Measurements from ENCODE around the gene TNFSF8. TPM values are rescaled to one million over a fixed set of nuclear protein-coding genes. Genes with fewer than 3 reads are reported as not detected.
A peak's percentile ranks its signal among the peaks of the same experiment; 100 is the strongest.

Gene TNFSF8
- total and polyA plus RNA-seq, 9 of the 15 experiments (the other 6 are each of a cell fraction or from before 2014, with no cell fraction given), result 0.09 TPM; not detected in 8

DNA sequence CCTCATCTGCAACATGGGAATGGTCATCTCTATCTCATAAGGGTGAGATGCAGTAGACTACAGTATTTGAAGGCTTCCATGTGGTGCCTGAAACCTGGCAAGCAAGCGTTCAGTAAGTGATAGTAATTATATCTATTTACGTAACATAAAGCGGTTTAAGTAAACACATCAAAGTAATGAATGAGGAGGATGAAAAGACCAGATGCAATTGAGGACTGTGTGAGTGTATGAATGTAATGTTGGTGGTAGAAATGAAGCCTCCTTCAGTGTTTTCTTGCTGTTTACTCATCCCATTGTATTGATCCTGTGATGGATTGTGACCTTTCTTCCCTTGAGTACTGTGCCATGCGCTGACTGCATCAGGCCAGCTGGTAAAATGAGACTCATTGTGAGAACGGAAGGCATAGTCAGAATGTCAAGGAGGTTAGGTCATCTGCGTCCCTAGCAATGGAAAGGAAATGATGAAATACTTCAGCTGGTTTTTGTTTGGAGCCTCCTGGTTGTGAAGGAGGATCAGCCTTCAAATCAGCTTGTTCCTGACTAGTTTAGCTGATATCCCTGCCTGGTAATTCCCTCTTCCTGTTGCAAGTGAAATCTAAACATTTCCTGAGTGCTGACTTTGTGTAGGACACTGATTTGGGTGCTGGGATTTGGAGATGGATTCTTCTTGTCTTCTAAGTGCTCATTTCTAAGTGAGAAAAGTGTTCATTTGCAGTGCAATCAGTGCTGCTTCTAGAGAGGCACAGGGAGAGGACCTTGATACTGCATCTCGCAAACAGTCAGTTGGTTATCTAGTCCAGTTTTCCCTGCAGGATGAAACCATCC is 35.6 kb downstream of the TNFSF8 start:
- intact Hi-C loops (cut with micrococcal nuclease), result no loop called here
- in situ Hi-C loops (cut with MboI), result no loop called here
- no peak for FAIRE-seq
- H3K27ac ChIP-seq (ENCODE audit: extremely low read depth, low read depth, low read length), result no peak overlapping the region
- ChIA-PET CTCF (ENCODE audit: low intra/inter-chr PET ratio) (no interaction called here), POLR2A (no interaction called here)
- no peak for TF ChIP-seq SAFB2 (IDR thresholded peaks at IDR 0.05; ENCODE audit: borderline replicate concordance, low read depth, low read length, severe bottlenecking)
- no peak for TF ChIP-seq HSF4 (CRISPR knock-in tag; IDR thresholded peaks at IDR 0.05; ENCODE audit: borderline replicate concordance)
- 0 out of 2 replicates have a peak, but pooled peaks have one; percentile 34 for TF ChIP-seq ZNF175 (CRISPR knock-in tag; IDR thresholded peaks at IDR 0.05; ENCODE audit: low read depth)
- TF ChIP-seq GABPA (tag; conservative IDR thresholded peaks at IDR 0.05; ENCODE audit: low read depth), result peak; percentile 66
- TF ChIP-seq ATF3 (IDR thresholded peaks at IDR 0.05), result peak; percentile 62
- no peak for TF ChIP-seq ATF3 (CRISPR knock-in tag; conservative IDR thresholded peaks at IDR 0.05)
- TF ChIP-seq NCOA2 (IDR thresholded peaks at IDR 0.05; ENCODE audit: partially characterized antibody in 2 of 2), result no peak
- no peak for TF ChIP-seq YBX1 (IDR thresholded peaks at IDR 0.05)
- no peak for TF ChIP-seq MAZ (CRISPR knock-in tag; conservative IDR thresholded peaks at IDR 0.05 in 1 of 2, IDR thresholded peaks at IDR 0.05 in 1 of 2)
- no peak for TF ChIP-seq CEBPG (CRISPR knock-in tag; IDR thresholded peaks at IDR 0.05)
- TF ChIP-seq CEBPG (tag; conservative IDR thresholded peaks at IDR 0.05 in 1 of 2, IDR thresholded peaks at IDR 0.05 in 1 of 2), result peak; percentile 13 to 69; a peak in 2 of 4 replicates
- TF ChIP-seq ETV1 (tag; conservative IDR thresholded peaks at IDR 0.05; ENCODE audit: low read depth), result 0 out of 2 replicates have a peak, but pooled peaks have one; percentile 24
- no peak for TF ChIP-seq CEBPZ (IDR thresholded peaks at IDR 0.05; ENCODE audit: borderline replicate concordance, low read depth, low read length)
- H2AFZ ChIP-seq (ENCODE audit: low read depth, low read length), result no peak overlapping the region
- no peaks in the 10 kb centered on the region for H3K79me2 ChIP-seq (ENCODE audit: control insufficient read depth, insufficient read depth, low read length)
- no peaks in the 10 kb centered on the region for H3K9me1 ChIP-seq (ENCODE audit: control insufficient read depth, insufficient read depth, low read length)
- H3K27me3 ChIP-seq (ENCODE audit: control insufficient read depth in 2 of 2, insufficient read depth in 2 of 2, low read length in 2 of 2), result no peaks in the 10 kb centered on the region
- WGBS (ENCODE audit: insufficient coverage, low coverage, missing lambda C conversion rate), result 2% methylated on average over 7 of the region's 7 CpGs
- no TSS peak for BruUV-seq (replicated peaks)
- no peaks in the 10 kb centered on the region for H3K36me3 ChIP-seq (ENCODE audit: control insufficient read depth, insufficient read depth, low read length)
- no peak overlapping the region for H3K4me2 ChIP-seq (ENCODE audit: insufficient read depth, low read length)
- no peak for DNase-seq (ENCODE audit: extremely low read depth in 1 of 4, low spot score in 3 of 4)
- H3K9ac ChIP-seq (ENCODE audit: insufficient read depth in 1 of 2, low read depth in 2 of 2, low read length in 2 of 2), result no peak overlapping the region
- no peaks in the 10 kb centered on the region for H3K4me1 ChIP-seq (replicated peaks in 1 of 2; ENCODE audit: control insufficient read depth in 2 of 2, insufficient read depth in 2 of 2, low read length in 2 of 2)
- no peak overlapping the region for H3K4me3 ChIP-seq
- no peaks in the 10 kb centered on the region for H4K20me1 ChIP-seq (replicated peaks; ENCODE audit: control insufficient read depth, insufficient read depth, low read length)
- ATAC-seq, result no peak
- no peaks in the 10 kb centered on the region for H3K9me3 ChIP-seq (replicated peaks; ENCODE audit: control insufficient read depth, insufficient read depth, low read depth, low read length)
